Liver (tissue), 9 donors: Measurements from ENCODE around the gene RAB14. TPM values are rescaled to one million over a fixed set of nuclear protein-coding genes. Genes with fewer than 3 reads are reported as not detected.

Experiments used
- DNase-seq: peaks from one replicate; pipeline ENCODE4 v3.0.0-alpha.2; 2017; ENCODE audit warnings: low spot score
- H3K27ac ChIP-seq, 2 donors: one replicate each; pipeline ENCODE4 v1.7.0; 2013; ENCODE audit warnings: inconsistent platforms in 2 of 2, low read length in 2 of 2, control low read depth in 1 of 2, low read depth in 1 of 2, mild to moderate bottlenecking in 1 of 2
- H3K27me3 ChIP-seq, 4 donors: one replicate each; pipeline versions ENCODE4 v1.6.1 to v1.7.0; 2013; ENCODE audit warnings: low read length in 3 of 4, inconsistent platforms in 1 of 4, mild to moderate bottlenecking in 1 of 4, moderate library complexity in 1 of 4; ENCODE audit not compliant: control insufficient read depth in 4 of 4, insufficient read depth in 4 of 4
- H3K36me3 ChIP-seq, 4 donors: one replicate each; pipeline versions ENCODE4 v1.6.1 to v1.7.0; 2013; ENCODE audit warnings: low read length in 3 of 4, mild to moderate bottlenecking in 3 of 4, low read depth in 1 of 4, moderate library complexity in 1 of 4; ENCODE audit not compliant: control insufficient read depth in 4 of 4, insufficient read depth in 3 of 4
- H3K4me1 ChIP-seq, 4 donors: one replicate each; pipeline versions ENCODE4 v1.6.1 to v1.7.0; 2013; ENCODE audit warnings: low read length in 3 of 4, mild to moderate bottlenecking in 3 of 4, moderate library complexity in 1 of 4; ENCODE audit not compliant: control insufficient read depth in 4 of 4, insufficient read depth in 4 of 4
- H3K4me3 ChIP-seq, 3 donors: one replicate each; pipeline versions ENCODE4 v1.6.1 to v1.7.0; 2013; ENCODE audit warnings: low read length in 3 of 3, control low read depth in 1 of 3, low read depth in 1 of 3, mild to moderate bottlenecking in 1 of 3
- H3K9ac ChIP-seq, 2 donors: one replicate each; pipeline ENCODE4 v1.7.0; 2013; ENCODE audit warnings: low read length in 2 of 2, mild to moderate bottlenecking in 2 of 2, moderate library complexity in 2 of 2, control low read depth in 1 of 2, low read depth in 1 of 2
- H3K9me3 ChIP-seq, 4 donors: one replicate each; pipeline versions ENCODE4 v1.6.1 to v1.7.0; 2013; ENCODE audit warnings: low read length in 3 of 4; ENCODE audit not compliant: control insufficient read depth in 4 of 4
- EGR1 ChIP-seq, 2 donors: IDR thresholded peaks; 2 replicates each; pipeline ENCODE4 v1.6.1; 2016 to 2018; ENCODE audit warnings: antibody characterized with exemption in 2 of 2, low read depth in 2 of 2
- FOXA1 ChIP-seq: IDR thresholded peaks from 2 replicates; pipeline ENCODE4 v1.6.1; 2016; ENCODE audit warnings: antibody characterized with exemption
- FOXA2 ChIP-seq: IDR thresholded peaks from 2 replicates; pipeline ENCODE4 v1.6.1; 2016; ENCODE audit warnings: antibody characterized with exemption
- HNF4G ChIP-seq: IDR thresholded peaks from 2 replicates; pipeline ENCODE4 v1.6.1; 2016; ENCODE audit warnings: antibody characterized with exemption
- NR2F2 ChIP-seq: IDR thresholded peaks from 2 replicates; pipeline ENCODE4 v1.6.1; 2016; ENCODE audit warnings: antibody characterized with exemption
- RXRA ChIP-seq, 2 donors: IDR thresholded peaks; 2 replicates each; pipeline ENCODE4 v1.6.1; 2017 to 2018; ENCODE audit warnings: antibody characterized with exemption in 2 of 2, mild to moderate bottlenecking in 1 of 2
- SP1 ChIP-seq: IDR thresholded peaks from 2 replicates; pipeline ENCODE4 v1.6.1; 2018; ENCODE audit warnings: antibody characterized with exemption, mild to moderate bottlenecking
- YY1 ChIP-seq: IDR thresholded peaks from 2 replicates; pipeline ENCODE4 v1.6.1; 2016; ENCODE audit warnings: antibody characterized with exemption, mild to moderate bottlenecking
- WGBS: extraction: QIAGEN DNeasy Blood & Tissue Kit; methylation state at CpG from one replicate; pipeline ENCODE4 v1.1.7; 2013; 5-methylcytosine and 5-hydroxymethylcytosine counted together
- polyA plus RNA-seq, 2 donors: library from polyadenylated mRNA; stranded (reverse) in 1 of 2; unstranded in 1 of 2; fragments of 200-250 nt in 1 of 2; fragments of >200 nt in 1 of 2; fragmentation: Nextera tagmentation in 1 of 2; extraction: Ambion mirVana in 1 of 2; gene quantifications; one replicate each; pipeline versions ENCODE4 v1.2.1 to v1.2.3, GENCODE V29; 2013 to 2015
- total RNA-seq, 2 donors: library from RNA; depleted of rRNA; stranded (reverse); fragments of >200 nt; gene quantifications; one replicate each; pipeline ENCODE4 v1.2.3, GENCODE V29; 2014
- TF ChIP-seq, protein P1 (sequence below): IDR thresholded peaks from 2 replicates; pipeline ENCODE4 v1.6.1; 2016; ENCODE audit warnings: antibody characterized with exemption
- TF ChIP-seq, protein P2 (sequence below): IDR thresholded peaks from 2 replicates; pipeline ENCODE4 v1.6.1; 2016; ENCODE audit warnings: antibody characterized with exemption, mild to moderate bottlenecking
- TF ChIP-seq, protein P3 (sequence below): IDR thresholded peaks from 2 replicates; pipeline ENCODE4 v1.6.1; 2016; ENCODE audit warnings: antibody characterized with exemption
- TF ChIP-seq, protein P4 (sequence below): fragments of 150-350 bp; IDR thresholded peaks from 2 replicates; pipeline ENCODE4 v1.5.1; 2017; ENCODE audit warnings: improper control_type of control experiment, low read depth, low read length; ENCODE audit not compliant: missing input control
- donor health status: healthy.
- donor health status: healthy.
- donor health status: healthy.
- donor health status: healthy.
- donor health status: healthy.

Gene RAB14
- total and polyA plus RNA-seq, 4 donors: 25.9 to 48.2 (median 36.5) TPM

DNA sequence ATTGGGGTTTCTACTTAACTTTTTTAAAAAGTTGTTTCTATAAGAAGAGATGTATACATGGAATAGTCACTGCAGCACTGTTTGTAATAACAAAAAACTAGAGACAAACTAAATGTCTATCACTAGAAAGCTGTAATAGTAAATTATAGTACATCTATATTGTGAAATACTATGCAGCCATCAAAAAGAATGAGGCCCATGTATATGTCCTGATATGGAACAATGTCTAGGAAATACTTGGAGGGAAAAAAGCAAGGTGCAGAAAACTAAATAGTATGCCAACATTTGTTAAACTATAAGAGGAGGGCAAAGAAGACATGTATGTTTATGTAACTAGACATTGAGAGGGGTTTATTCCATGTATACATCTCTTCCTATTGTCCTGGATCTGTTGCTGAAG lies 2.9 kb upstream of the RAB14 start:
- Histone ChIP-seq H3K9me3 (no peaks in the 10 kb centered on the region), H3K4me1 (peaks cover 4 to 10% (median 6%) of the 10 kb centered on the region in 4 donors), H3K4me3 (no peak overlapping the region), H3K27me3 (no peaks in the 10 kb centered on the region), H3K9ac (no peak overlapping the region), H3K36me3 (no peaks in the 10 kb centered on the region), H3K27ac (no peak overlapping the region)
- no peak for DNase-seq
- TF ChIP-seq, protein P1, sequence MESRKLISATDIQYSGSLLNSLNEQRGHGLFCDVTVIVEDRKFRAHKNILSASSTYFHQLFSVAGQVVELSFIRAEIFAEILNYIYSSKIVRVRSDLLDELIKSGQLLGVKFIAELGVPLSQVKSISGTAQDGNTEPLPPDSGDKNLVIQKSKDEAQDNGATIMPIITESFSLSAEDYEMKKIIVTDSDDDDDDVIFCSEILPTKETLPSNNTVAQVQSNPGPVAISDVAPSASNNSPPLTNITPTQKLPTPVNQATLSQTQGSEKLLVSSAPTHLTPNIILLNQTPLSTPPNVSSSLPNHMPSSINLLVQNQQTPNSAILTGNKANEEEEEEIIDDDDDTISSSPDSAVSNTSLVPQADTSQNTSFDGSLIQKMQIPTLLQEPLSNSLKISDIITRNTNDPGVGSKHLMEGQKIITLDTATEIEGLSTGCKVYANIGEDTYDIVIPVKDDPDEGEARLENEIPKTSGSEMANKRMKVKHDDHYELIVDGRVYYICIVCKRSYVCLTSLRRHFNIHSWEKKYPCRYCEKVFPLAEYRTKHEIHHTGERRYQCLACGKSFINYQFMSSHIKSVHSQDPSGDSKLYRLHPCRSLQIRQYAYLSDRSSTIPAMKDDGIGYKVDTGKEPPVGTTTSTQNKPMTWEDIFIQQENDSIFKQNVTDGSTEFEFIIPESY: no peak
- TF ChIP-seq FOXA1 (no peak), FOXA2 (no peak), SP1 (no peak), YY1 (no peak), RXRA (IDR thresholded peaks at IDR 0.05) (no peak)
- TF ChIP-seq, protein P2, sequence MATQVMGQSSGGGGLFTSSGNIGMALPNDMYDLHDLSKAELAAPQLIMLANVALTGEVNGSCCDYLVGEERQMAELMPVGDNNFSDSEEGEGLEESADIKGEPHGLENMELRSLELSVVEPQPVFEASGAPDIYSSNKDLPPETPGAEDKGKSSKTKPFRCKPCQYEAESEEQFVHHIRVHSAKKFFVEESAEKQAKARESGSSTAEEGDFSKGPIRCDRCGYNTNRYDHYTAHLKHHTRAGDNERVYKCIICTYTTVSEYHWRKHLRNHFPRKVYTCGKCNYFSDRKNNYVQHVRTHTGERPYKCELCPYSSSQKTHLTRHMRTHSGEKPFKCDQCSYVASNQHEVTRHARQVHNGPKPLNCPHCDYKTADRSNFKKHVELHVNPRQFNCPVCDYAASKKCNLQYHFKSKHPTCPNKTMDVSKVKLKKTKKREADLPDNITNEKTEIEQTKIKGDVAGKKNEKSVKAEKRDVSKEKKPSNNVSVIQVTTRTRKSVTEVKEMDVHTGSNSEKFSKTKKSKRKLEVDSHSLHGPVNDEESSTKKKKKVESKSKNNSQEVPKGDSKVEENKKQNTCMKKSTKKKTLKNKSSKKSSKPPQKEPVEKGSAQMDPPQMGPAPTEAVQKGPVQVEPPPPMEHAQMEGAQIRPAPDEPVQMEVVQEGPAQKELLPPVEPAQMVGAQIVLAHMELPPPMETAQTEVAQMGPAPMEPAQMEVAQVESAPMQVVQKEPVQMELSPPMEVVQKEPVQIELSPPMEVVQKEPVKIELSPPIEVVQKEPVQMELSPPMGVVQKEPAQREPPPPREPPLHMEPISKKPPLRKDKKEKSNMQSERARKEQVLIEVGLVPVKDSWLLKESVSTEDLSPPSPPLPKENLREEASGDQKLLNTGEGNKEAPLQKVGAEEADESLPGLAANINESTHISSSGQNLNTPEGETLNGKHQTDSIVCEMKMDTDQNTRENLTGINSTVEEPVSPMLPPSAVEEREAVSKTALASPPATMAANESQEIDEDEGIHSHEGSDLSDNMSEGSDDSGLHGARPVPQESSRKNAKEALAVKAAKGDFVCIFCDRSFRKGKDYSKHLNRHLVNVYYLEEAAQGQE: no peak
- TF ChIP-seq, protein P3, sequence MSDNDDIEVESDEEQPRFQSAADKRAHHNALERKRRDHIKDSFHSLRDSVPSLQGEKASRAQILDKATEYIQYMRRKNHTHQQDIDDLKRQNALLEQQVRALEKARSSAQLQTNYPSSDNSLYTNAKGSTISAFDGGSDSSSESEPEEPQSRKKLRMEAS: no peak
- TF ChIP-seq, protein P4, sequence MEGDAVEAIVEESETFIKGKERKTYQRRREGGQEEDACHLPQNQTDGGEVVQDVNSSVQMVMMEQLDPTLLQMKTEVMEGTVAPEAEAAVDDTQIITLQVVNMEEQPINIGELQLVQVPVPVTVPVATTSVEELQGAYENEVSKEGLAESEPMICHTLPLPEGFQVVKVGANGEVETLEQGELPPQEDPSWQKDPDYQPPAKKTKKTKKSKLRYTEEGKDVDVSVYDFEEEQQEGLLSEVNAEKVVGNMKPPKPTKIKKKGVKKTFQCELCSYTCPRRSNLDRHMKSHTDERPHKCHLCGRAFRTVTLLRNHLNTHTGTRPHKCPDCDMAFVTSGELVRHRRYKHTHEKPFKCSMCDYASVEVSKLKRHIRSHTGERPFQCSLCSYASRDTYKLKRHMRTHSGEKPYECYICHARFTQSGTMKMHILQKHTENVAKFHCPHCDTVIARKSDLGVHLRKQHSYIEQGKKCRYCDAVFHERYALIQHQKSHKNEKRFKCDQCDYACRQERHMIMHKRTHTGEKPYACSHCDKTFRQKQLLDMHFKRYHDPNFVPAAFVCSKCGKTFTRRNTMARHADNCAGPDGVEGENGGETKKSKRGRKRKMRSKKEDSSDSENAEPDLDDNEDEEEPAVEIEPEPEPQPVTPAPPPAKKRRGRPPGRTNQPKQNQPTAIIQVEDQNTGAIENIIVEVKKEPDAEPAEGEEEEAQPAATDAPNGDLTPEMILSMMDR: no peak

DNA sequence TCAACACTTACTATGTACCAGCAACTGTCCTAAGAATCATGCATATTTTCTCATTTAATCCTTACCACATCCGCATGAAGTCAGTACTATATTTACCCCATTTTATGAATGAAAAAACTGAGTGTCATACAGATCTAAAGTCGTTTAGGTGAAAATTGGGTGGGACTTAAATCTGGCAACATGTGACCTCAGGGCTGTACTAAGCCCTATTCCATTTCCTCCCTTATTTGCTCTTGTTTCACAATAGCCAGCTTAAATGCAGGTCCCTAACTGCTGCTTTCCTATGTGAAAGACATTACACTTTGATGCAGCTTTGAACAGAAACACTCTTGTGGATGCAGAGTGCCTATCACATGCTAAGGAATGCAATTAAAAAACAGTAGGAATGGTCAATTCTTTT lies 2.5 kb upstream of the RAB14 start:
- TF ChIP-seq EGR1 (IDR thresholded peaks at IDR 0.05; ENCODE audit: low read depth in 2 of 2) (no peak), SP1 (no peak), FOXA2 (no peak), HNF4G (no peak), NR2F2 (no peak)
- TF ChIP-seq, protein P3: no peak
- TF ChIP-seq, protein P2: no peak
- TF ChIP-seq, protein P4: no peak
- WGBS: 52% methylated on average over 2 of the region's 2 CpGs
- Histone ChIP-seq H3K27ac (no peak overlapping the region), H3K4me1 (peaks cover 4 to 15% (median 8%) of the 10 kb centered on the region in 4 donors), H3K36me3 (no peaks in the 10 kb centered on the region), H3K4me3 (no peak overlapping the region), H3K9ac (no peak overlapping the region), H3K27me3 (no peaks in the 10 kb centered on the region), H3K9me3 (no peaks in the 10 kb centered on the region)
- no peak for DNase-seq
